ENCODE data around the gene TNFRSF19.

TNFRSF19 gene

DNA sequence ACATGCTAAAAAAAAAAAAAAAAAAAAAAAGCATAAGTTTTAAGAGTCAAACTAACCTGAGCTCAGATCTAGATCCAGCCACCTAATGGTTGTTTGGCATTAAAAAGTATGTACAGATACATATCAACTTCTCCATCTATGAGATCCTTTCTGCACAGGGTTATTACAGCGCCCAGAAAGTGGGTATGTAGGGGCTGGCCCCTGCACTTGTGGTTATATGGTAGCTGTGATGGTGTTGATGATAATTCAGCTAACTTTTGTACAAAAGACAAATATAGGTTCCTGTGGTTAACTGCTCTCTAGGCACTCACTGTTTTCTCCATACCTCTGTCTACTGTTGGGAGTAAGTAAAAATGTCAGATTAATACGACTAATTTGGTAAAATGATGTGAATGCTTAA is 81.7 kb downstream of the TNFRSF19 start:
- H3K4me3 ChIP-seq (replicated peaks; ENCODE audit: low read depth, low read length), result no peak overlapping the region
- no peaks in the 10 kb centered on the region for H3K27me3 ChIP-seq (replicated peaks; ENCODE audit: control insufficient read depth, insufficient read depth, low read length)
- no peaks in the 10 kb centered on the region; the same call in 1 of the 2 replicates for H3K36me3 ChIP-seq (ENCODE audit: control insufficient read depth, insufficient read depth, low read length)
- TF ChIP-seq, protein P1, sequence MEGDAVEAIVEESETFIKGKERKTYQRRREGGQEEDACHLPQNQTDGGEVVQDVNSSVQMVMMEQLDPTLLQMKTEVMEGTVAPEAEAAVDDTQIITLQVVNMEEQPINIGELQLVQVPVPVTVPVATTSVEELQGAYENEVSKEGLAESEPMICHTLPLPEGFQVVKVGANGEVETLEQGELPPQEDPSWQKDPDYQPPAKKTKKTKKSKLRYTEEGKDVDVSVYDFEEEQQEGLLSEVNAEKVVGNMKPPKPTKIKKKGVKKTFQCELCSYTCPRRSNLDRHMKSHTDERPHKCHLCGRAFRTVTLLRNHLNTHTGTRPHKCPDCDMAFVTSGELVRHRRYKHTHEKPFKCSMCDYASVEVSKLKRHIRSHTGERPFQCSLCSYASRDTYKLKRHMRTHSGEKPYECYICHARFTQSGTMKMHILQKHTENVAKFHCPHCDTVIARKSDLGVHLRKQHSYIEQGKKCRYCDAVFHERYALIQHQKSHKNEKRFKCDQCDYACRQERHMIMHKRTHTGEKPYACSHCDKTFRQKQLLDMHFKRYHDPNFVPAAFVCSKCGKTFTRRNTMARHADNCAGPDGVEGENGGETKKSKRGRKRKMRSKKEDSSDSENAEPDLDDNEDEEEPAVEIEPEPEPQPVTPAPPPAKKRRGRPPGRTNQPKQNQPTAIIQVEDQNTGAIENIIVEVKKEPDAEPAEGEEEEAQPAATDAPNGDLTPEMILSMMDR (IDR thresholded peaks at IDR 0.05; ENCODE audit: insufficient read depth, low read length, poor library complexity, severe bottlenecking), result no peak
- no peak for DNase-seq (ENCODE audit: extremely low read depth, insufficient read length)

DNA sequence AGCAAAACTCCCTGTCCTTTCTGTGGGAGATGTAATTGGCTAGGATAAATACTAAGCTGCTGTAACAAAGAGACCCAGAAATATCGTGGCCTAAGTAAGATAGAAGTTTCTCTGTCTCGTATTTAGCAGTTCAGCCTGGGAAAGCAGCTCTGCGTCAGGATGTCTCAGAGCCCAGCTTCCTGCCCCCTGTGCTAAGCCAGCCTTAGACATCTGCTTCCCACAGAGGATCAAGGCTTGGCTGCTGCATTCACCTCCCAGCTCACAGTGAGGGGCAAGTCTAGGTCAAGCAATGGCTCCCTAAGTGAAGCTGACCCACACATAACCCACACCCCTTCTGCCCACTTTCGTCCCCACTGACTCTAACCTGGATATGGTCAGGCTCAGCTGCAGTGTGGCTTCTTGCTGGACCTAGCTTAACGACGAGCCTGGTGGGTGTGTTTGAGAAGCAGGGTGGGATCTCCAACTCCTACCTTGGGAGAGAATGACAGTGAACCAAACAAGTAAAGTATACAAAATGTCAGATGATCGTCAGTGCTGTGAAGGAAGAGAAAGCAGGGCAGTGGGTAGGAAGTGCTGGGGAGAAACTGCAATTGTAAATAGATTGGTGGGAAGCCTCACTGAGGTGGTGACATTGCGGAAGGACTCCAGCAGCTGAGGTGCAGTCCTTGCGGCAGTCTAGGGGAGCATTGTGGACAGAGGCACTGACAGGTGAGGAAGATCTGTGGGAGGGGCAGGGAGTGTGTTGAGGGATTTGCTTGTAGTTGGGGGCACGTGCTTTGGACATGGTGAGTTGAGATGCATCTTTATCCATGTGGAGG is 82.9 kb downstream of the TNFRSF19 start:
- Histone ChIP-seq H3K36me3 (ENCODE audit: control insufficient read depth, insufficient read depth, low read length) (no peaks in the 10 kb centered on the region; the same call in 1 of the 2 replicates), H3K27me3 (replicated peaks; ENCODE audit: control insufficient read depth, insufficient read depth, low read length) (no peaks in the 10 kb centered on the region), H3K4me3 (replicated peaks; ENCODE audit: low read depth, low read length) (no peak overlapping the region)
- DNase-seq (ENCODE audit: extremely low read depth, insufficient read length), result no peak
- TF ChIP-seq, protein P1 (IDR thresholded peaks at IDR 0.05; ENCODE audit: insufficient read depth, low read length, poor library complexity, severe bottlenecking), result no peak

DNA sequence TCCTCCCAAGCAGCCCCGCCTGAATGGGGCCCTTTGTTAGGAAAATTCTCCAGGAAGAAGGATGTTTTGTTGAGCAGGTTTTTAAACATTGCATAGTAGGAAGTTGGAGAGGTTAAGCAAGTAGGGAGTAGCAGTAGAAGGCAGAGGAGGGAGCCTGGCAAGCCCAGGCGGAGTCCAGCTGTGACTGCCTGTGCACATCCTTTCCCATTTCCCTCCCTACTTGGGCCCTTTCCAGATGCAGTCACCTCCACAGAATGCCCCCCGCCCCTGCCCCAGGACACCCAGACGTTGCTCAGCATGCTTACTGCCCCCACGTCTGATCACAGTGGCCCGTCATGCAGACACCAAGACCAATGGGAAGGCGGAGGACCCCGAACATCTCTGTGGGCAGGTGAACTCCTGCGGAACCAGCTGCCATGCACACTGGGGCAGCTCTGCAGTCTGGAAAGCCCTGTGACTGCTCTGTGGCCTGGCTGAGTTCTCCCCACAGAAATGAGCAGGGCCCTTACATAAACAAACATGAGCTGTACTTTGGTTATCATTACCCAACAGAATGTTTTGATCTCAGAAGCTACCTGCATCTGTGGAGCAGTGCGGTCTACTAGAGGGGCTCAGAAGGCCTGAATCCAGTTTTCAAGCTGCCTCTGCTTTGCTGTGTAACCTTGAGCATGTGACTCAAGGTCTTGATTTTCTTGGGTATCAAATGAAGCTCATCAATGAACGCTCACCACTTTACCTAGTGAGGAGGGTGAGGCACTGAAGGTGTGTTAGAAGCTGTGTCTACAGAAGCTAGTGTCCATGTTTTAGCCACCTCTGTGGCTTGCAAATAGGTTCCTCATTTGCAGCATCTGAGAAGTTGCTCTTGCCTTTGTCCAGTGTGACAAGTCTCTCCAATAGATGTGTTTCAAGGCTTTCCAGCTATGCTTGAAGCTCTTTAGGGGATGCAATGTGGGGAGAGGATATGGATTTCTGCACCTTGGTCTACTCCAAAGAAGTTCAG is 84.2 kb downstream of the TNFRSF19 start:
- H3K27me3 ChIP-seq (replicated peaks; ENCODE audit: control insufficient read depth, insufficient read depth, low read length), result no peaks in the 10 kb centered on the region
- no peak for DNase-seq (ENCODE audit: extremely low read depth, insufficient read length)
- TF ChIP-seq, protein P1 (IDR thresholded peaks at IDR 0.05; ENCODE audit: insufficient read depth, low read length, poor library complexity, severe bottlenecking), result no peak
- H3K4me3 ChIP-seq (replicated peaks; ENCODE audit: low read depth, low read length), result no peak overlapping the region
- H3K36me3 ChIP-seq (ENCODE audit: control insufficient read depth, insufficient read depth, low read length), result no peaks in the 10 kb centered on the region; the same call in 1 of the 2 replicates

DNA sequence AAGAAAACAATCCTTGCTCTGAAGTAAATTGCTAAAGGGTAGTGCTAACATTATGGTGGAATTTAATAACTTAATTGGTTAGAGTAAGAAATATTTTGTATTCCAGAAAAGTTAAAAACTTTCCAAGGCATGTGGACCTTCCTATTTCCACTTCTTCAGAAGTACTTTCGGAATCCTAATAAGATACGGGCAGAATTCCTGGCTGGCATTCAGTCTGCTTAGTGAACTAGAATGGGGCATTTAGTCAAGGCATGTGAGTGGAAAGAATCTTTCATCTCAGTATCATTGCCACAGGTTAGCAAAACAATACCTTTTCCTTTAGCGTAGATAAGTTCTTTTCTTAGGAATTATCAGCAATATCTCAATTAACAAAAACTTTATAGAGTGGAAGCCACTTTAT is 85.1 kb downstream of the TNFRSF19 start:
- TF ChIP-seq, protein P1 (IDR thresholded peaks at IDR 0.05; ENCODE audit: insufficient read depth, low read length, poor library complexity, severe bottlenecking), result no peak
- DNase-seq (ENCODE audit: extremely low read depth, insufficient read length), result no peak
- Histone ChIP-seq H3K36me3 (ENCODE audit: control insufficient read depth, insufficient read depth, low read length) (peaks cover 2% of the 10 kb centered on the region), H3K27me3 (replicated peaks; ENCODE audit: control insufficient read depth, insufficient read depth, low read length) (no peaks in the 10 kb centered on the region), H3K4me3 (replicated peaks; ENCODE audit: low read depth, low read length) (no peak overlapping the region)

DNA sequence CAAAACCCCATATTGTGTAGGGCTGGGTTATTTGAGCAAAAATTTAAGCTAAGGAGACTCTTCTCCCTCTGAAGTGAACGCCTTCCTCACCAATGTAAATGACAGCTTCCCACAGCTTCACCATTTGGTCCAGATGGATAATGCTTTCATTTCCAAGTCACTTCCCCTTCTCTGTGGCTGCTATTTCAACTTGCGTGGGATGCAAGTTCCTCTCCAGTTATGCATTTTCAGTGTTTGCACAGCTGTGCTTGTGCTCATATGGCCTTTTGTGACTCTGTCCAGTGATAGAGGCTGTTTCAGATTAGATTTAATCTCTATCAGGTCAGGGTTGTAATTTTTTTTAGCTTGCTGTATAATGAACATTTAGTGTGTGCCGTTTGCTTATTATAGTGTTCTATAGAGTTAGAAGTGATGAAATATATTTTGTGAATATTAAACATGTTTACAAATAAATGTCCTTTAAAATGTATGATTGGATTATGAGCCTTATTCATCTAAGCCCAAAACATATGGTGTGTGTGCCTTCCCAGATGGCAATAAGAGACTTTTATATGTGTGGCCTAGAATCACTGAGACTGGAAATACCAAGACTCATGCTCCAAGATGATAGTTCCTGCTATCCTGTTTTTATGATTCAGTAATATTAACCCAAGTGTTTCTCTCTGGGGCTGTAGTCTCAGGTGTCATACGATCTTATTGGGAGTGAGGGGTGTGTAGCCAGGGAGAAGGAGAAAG is 86.6 kb downstream of the TNFRSF19 start:
- H3K27me3 ChIP-seq (replicated peaks; ENCODE audit: control insufficient read depth, insufficient read depth, low read length), result no peaks in the 10 kb centered on the region
- TF ChIP-seq, protein P1 (IDR thresholded peaks at IDR 0.05; ENCODE audit: insufficient read depth, low read length, poor library complexity, severe bottlenecking), result no peak
- H3K36me3 ChIP-seq (ENCODE audit: control insufficient read depth, insufficient read depth, low read length), result peaks cover 3% of the 10 kb centered on the region
- peak; percentile 24 for DNase-seq (ENCODE audit: extremely low read depth, insufficient read length)
- no peak overlapping the region for H3K4me3 ChIP-seq (replicated peaks; ENCODE audit: low read depth, low read length)

Measured in GM06990 (cell line).